NCI-H2196 treated with DMSO at 0.1 percent for 48 hours (cell line): ENCODE measurements around the gene CYB5R4.

Experiments
- DNase-seq: peaks from one replicate; lab custom pipeline; 2025; ENCODE audit not compliant: unreplicated experiment; lab: John Stamatoyannopoulos, UW

CYB5R4 gene

GRCh38 chr6:83976037-83976755 is 116.7 kb downstream of the CYB5R4 start:
- no peak for DNase-seq

DNA sequence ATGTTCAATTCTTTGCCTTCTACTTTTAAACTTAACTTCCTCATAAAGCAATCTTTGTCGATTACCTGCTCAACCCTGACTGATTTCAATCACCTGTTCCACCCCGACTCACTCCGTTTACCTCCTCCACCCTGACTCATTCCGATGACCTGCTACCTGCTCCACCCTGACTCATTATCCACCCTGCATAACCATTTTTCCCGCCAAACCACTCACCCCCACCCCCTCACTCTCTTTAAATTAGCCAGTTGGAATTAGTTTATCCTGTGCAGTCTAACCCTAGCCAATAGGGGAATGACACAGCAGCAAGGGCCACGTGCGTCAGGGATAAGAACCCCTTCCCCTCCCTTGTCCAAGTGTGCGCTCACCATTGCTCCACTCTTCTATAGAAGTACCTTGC is 117.4 kb downstream of the CYB5R4 start:
- DNase-seq = no peak

- no peak for DNase-seq
Observed at GRCh38 chr6:83978324-83978734, 118.8 kb downstream of the CYB5R4 start.

DNA sequence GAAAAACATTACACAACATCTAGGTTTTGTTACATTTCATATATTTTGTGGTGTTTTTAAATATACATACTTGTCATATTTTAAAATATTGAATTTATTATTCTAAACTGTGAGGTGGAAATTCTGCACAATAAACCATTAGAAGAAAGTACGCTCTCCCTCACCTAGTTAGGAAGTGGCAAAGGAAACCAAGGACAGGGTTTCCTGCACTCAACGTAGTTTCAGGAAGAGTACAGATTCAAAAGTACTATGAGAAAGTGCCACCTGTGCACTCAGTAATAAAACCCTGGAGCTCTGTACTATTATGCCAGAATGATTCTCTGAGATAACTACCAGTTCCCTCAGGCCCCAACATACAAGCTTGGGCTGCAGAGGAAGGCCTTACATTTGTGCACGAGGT is 119.5 kb downstream of the CYB5R4 start:
- DNase-seq = no peak

- DNase-seq = no peak
Observed at GRCh38 chr6:83984411-83984810, 124.9 kb downstream of the CYB5R4 start.

GRCh38 chr6:83985308-83985713 is 125.8 kb downstream of the CYB5R4 start:
- DNase-seq = no peak

DNA sequence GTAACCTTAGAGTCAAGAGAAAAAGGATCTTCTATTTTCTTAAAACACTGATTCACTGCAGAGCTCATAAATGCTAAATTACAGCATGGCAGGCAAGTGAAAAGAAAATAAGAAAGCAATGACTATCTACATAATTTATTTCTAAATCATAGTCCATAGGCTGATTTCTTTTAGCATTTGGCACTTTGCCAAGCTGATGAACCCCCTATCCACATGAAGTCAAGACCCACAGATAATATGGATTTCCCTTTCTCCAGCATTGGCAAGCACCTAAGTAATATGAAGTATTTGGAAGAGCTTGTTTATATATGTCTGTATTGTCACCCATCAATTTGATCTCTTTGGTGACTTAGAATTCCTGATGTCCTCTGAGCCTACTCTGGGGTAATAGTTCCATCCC is 126.2 kb downstream of the CYB5R4 start:
- no peak for DNase-seq

- no peak for DNase-seq
Observed at GRCh38 chr6:83998021-83998584, 138.6 kb downstream of the CYB5R4 start.

DNA sequence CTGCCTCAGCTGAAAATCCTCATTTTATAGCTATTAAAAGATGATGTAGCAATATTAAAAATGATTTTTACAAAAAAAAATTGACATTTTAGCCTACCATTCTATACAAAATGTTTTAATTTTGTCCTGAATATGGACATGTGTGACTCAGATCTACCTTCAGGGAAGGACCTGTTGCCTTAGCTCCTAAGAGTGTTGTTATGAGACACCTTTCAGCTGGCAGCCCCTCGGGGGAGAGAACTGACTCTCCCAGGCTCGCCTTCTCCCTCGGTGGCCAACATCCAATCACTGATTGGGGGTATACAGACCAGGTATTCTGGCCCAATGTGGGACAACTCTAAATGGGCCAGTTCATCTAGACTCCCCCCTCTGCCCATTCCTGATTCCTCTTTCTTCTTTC is 141.6 kb downstream of the CYB5R4 start:
- DNase-seq = no peak

DNA sequence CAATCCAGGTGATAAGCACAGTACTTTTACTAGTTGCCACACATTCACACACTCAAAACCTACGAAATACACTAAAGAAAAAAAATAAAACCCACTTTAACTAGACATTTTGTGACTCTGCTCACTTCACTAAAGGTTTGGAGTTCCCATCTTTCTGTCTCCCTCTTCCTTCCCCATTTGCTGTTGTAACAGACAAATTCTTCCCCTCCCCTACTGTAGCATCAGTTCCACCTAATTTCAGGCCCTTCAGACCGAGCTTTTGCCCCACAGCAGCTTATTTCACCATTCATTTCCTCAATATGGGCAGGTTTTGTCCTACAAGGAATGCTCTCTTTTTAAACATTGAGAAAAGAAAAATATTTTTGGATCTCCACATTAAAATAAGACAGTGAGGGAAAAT is 142.7 kb downstream of the CYB5R4 start:
- DNase-seq = no peak

DNA sequence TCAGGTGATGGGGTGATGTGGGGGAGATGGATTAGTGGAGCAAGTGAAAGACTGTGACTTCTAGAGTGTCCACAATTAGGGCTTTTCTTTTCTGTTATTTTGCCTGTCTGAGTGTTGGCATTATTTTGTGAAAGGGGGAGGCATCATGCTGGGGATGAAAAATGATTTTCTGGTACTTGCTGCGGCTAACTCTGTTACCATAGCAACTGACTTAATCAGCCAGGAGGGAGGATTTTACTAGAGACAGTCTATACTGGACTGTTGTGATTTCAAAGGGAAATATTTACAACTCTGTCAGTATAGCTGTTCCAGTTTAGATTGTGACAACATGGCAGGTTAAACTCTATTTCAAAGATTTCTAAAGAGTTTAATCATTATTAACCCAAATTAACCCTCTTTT is 143.6 kb downstream of the CYB5R4 start:
- DNase-seq = no peak

GRCh38 chr6:84003654-84004053 is 144.2 kb downstream of the CYB5R4 start:
- no peak for DNase-seq

DNA sequence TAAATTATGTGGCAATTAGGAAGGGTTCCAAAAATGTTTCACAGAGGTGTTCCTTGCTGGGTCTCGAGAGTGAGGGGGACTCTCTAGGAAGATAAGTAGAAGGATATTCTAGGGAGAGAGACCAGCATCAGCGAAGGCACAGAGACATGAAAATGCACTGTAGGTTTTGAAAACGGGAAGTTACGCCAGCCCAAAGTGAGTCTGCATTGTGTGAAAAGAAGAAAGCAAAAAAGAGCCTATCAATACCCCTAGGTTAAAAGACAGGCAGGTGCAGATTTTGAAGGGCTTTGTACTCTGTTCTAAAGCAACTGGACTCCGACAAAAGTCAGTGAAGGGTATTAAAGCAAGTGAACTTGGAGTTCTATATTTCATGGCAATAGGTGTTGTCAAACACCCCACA is 148.4 kb downstream of the CYB5R4 start:
- DNase-seq = no peak

DNA sequence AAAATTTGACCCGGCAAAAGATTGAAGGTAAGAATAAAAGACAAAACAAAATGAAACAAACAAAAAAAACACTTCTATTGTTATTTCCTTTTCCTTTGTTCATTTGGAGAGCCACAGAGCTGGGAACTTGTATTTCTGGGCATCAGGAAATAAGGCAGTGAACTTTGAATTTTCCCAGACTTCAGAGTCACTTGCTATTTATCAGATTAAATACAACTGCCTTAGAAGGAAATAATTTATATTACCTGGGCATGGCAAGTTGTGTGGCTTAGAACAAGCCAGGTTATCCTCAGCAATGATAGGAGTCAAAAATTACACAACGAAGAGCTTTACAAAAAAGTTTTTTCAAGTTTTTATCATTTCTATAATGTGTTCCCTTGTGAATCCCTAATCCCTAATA is 153.9 kb downstream of the CYB5R4 start:
- DNase-seq = no peak

DNA sequence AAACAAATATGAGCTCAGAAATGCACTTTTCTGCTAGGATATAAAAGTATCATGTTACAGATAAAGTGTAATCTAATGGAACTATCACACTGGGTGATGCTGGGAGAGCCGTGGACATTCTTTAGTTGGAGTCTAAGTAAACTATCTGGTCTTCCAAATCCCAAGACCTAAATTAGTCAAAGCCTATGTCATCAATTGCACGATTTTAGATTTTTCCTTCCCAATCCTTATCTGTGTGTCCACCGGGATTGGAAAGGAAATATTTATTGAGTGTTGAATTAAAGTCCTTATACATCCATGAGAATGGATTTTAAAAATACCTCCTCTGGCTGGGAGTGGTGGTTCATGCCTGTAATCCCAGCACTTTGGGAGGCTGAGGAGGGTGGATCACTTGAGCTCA is 154.4 kb downstream of the CYB5R4 start:
- DNase-seq = no peak

DNA sequence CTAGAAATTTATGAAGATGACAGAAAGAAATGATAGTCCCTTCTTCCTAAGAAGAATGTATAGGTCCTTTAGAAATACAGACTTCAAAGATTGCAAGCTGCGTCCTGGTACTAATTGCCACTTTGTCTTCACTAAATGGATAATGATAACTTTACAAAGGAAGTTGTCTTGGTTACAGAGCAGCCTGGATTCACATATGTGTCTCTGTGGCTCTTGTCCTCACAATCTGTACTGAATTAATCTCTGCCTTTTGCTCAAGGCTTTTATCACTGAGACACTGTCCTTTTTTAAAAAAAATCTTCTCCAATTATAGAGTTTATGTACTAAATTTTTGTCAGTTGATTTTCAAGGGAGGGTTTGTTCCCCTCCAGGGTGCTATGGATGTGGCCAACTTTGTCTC is 156.5 kb downstream of the CYB5R4 start:
- DNase-seq = no peak
